ENCODE data around the gene TNFSF15.

Gene TNFSF15

DNA sequence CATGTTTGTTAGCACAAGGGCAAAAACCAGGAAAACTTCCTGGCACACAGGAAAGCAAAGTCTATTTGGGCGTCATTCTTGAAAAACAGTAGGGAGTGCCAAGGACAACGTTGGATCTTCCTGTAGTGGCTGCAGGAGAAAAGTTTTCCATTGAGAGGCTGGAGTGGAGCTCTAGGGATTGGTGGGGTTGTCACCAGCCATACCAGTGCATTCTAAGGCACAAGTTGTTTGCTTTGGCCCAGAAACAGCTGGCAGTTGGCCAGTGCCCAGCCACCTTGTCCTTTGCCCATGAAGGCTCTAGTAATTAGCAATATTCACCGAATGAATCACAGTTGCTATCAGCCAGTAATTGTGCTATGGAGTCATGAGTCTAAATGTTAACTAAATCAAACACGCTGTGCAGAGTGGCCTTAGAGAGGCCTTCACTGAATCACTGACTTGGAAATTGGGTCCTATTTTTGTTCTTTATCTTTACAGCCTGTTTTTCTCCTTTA lies 26.4 kb downstream of the TNFSF15 start:
- no peaks in the 10 kb centered on the region for H3K4me1 ChIP-seq
- no peak for DNase-seq
- no peaks in the 10 kb centered on the region for H3K36me3 ChIP-seq
- TF ChIP-seq, protein P1, sequence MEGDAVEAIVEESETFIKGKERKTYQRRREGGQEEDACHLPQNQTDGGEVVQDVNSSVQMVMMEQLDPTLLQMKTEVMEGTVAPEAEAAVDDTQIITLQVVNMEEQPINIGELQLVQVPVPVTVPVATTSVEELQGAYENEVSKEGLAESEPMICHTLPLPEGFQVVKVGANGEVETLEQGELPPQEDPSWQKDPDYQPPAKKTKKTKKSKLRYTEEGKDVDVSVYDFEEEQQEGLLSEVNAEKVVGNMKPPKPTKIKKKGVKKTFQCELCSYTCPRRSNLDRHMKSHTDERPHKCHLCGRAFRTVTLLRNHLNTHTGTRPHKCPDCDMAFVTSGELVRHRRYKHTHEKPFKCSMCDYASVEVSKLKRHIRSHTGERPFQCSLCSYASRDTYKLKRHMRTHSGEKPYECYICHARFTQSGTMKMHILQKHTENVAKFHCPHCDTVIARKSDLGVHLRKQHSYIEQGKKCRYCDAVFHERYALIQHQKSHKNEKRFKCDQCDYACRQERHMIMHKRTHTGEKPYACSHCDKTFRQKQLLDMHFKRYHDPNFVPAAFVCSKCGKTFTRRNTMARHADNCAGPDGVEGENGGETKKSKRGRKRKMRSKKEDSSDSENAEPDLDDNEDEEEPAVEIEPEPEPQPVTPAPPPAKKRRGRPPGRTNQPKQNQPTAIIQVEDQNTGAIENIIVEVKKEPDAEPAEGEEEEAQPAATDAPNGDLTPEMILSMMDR (IDR thresholded peaks at IDR 0.05; ENCODE audit: low read depth, low read length), result no peak
- no peaks in the 10 kb centered on the region for H3K27me3 ChIP-seq
- H3K9me3 ChIP-seq, result no peaks in the 10 kb centered on the region
- no peak overlapping the region for H3K4me3 ChIP-seq (ENCODE audit: low read depth, low read length)

DNA sequence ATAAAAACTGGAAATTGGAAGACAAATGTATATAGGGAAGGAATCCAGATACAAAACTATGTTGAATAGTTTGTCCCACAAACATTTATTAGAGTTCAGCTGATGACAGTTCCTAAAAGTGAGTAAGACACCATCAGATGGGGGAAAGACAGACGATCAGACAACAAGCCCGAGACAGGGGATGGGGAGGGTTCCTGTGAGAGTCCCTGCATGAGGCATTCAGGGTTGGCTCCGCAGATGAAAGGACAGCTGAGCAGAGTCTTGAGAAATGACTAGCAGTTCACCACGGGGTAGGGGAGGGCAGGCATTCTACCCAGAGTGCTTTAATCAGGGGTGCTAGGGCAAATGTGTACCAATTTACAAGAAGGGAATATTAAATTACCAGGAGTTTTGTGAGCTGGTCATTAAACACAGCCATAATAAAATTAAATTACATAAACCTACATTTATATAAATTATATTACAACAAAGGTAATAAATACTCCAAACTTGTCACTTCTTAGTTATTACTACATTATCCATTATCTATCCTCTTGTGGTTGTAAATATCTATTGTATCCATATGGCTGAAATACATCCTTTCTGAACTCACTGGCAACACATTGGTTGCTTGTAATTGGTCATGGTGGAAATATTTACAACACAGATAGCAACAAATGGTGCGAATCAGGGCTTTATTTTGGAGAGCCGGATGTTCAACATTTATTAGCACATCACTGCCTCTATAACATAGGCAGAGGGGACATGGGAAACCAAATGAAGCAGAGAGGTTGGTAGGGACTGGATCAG lies 27.8 kb downstream of the TNFSF15 start:
- TF ChIP-seq, protein P1 (IDR thresholded peaks at IDR 0.05; ENCODE audit: low read depth, low read length), result no peak
- no peak for DNase-seq
- Histone ChIP-seq H3K4me3 (ENCODE audit: low read depth, low read length) (no peak overlapping the region), H3K9me3 (no peaks in the 10 kb centered on the region), H3K36me3 (no peaks in the 10 kb centered on the region), H3K4me1 (no peaks in the 10 kb centered on the region), H3K27me3 (no peaks in the 10 kb centered on the region)

DNA sequence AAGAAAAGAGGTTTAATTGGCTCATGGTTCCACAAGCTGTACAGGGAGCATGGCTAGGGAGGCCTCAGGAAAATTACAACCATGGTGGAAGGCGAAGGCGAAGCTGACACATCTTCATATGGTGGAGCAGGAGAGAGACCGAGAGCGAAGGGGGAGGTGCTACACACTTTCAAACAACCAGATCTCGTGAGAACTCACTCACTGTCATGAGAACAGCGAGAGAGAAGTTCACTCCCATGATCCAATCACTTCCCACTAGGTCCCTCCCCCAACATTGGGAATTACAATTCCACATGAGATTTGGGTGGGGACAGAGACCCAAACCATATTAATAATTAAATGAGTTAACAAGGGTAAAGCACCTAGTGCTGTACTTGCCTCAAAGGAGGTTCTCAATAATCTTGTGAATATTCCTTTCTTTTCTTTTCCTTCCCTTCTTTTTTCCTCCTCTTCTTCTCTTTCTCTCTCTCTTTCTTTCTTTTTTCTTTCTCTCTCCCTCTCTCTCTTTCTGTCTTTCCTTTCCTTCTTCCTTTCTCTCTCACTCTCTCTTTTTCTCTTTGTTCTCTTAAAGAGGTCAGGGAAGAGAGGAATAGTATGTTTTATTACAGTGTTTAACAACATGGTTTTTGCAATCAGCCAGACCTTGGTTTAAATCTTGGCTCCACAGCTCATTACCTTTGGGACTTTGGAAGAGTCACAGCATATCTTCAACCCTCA lies 29.0 kb downstream of the TNFSF15 start:
- TF ChIP-seq, protein P1 (IDR thresholded peaks at IDR 0.05; ENCODE audit: low read depth, low read length), result no peak
- H3K36me3 ChIP-seq, result no peaks in the 10 kb centered on the region

DNA sequence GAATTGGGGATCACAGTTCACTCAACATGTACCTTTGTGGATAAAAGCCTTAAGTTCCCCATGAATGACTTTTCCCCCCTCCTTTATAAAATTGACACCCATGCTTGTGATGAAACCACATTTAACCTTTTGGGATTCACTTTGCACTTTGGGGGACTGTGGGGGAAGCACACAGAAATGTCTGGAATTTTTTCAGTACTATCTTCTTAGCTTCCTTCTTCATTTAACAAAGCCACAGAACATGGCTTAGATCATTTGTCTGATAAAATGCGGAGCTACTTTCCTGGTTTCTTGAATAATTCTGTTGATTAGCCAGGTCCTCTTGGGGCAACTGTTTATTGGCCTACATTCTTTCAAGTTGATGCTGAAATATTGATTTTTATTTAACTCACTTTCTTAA lies 29.9 kb downstream of the TNFSF15 start:
- Histone ChIP-seq H3K36me3 (no peaks in the 10 kb centered on the region), H3K27me3 (no peaks in the 10 kb centered on the region), H3K9me3 (no peaks in the 10 kb centered on the region), H3K4me1 (no peaks in the 10 kb centered on the region), H3K4me3 (ENCODE audit: low read depth, low read length) (no peak overlapping the region)
- no peak for DNase-seq
- TF ChIP-seq, protein P1 (IDR thresholded peaks at IDR 0.05; ENCODE audit: low read depth, low read length), result no peak

More for the DNA sequence above, 29.0 kb downstream of the TNFSF15 start:
- Histone ChIP-seq H3K4me1 (no peaks in the 10 kb centered on the region), H3K4me3 (ENCODE audit: low read depth, low read length) (no peak overlapping the region), H3K27me3 (no peaks in the 10 kb centered on the region), H3K9me3 (no peaks in the 10 kb centered on the region)
- DNase-seq, result no peak

DNA sequence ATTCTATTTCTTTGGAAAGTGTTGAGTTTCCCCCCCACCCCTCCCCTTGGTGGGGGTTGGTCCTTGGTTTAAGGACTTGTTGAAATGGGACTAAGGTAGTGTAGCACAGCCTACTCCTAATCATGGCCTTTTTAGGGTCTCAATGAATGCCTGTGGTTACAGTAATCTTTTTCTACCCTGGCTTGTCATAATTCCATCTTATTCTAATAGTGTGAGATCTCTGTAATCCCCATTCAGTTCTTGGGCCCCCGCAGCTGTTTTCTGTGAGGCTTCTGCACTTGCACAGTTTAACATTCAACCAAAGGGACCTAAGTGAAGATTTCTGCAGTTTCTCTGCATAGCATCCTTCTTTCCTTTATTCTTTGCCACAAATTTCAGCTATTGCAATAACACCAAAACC lies 30.7 kb downstream of the TNFSF15 start:
- H3K27me3 ChIP-seq, result no peaks in the 10 kb centered on the region

More for the DNA sequence above, 30.7 kb downstream of the TNFSF15 start:
- TF ChIP-seq, protein P1 (IDR thresholded peaks at IDR 0.05; ENCODE audit: low read depth, low read length), result no peak
- Histone ChIP-seq H3K4me3 (ENCODE audit: low read depth, low read length) (no peak overlapping the region), H3K9me3 (no peaks in the 10 kb centered on the region), H3K4me1 (no peaks in the 10 kb centered on the region), H3K36me3 (no peaks in the 10 kb centered on the region)
- DNase-seq, result no peak

Data from BE2C (cell line).